CD14-positive monocyte (primary cell): Measurements from ENCODE around the gene CELSR1. TPM values are rescaled to one million over a fixed set of nuclear protein-coding genes. Genes with fewer than 3 reads are reported as not detected.

Experiments used
- DNase-seq, 3 donors: peaks; one replicate each; pipeline ENCODE4 v3.0.0-alpha.2; 2011 to 2022
- H2AFZ ChIP-seq: 2 replicates; pipeline ENCODE4 v1.6.0; 2012; ENCODE audit warnings: mild to moderate bottlenecking, low read depth, low read length, inconsistent platforms; ENCODE audit not compliant: insufficient read depth, poor library complexity, severe bottlenecking
- H3K27ac ChIP-seq, 2 donors: 1 replicate in 1 of 2; 2 replicates in 1 of 2; pipeline ENCODE4 v1.5.1; 2012 to 2013; ENCODE audit warnings: low read length in 2 of 2, control low read depth in 1 of 2, inconsistent platforms in 1 of 2, low read depth in 1 of 2, mild to moderate bottlenecking in 1 of 2
- H3K27me3 ChIP-seq, 2 donors: one replicate each; pipeline versions ENCODE4 v1.6.0 to v1.6.1; 2011 to 2013; ENCODE audit warnings: low read length in 2 of 2; ENCODE audit not compliant: control insufficient read depth in 2 of 2, insufficient read depth in 2 of 2
- H3K36me3 ChIP-seq, 2 donors: replicated peaks in 1 of 2; 1 replicate in 1 of 2; 2 replicates in 1 of 2; pipeline versions ENCODE4 v1.5.1 to v1.6.1; 2012 to 2013; ENCODE audit warnings: low read length in 2 of 2, control low read depth in 1 of 2, inconsistent platforms in 1 of 2, mild to moderate bottlenecking in 1 of 2; ENCODE audit not compliant: insufficient read depth in 2 of 2, control insufficient read depth in 1 of 2
- H3K4me1 ChIP-seq, 2 donors: 1 replicate in 1 of 2; 2 replicates in 1 of 2; pipeline versions ENCODE4 v1.5.1 to v1.6.1; 2012 to 2013; ENCODE audit warnings: low read length in 2 of 2, control low read depth in 1 of 2, inconsistent platforms in 1 of 2, mild to moderate bottlenecking in 1 of 2, moderate library complexity in 1 of 2; ENCODE audit not compliant: insufficient read depth in 2 of 2, control insufficient read depth in 1 of 2
- H3K4me2 ChIP-seq: replicated peaks from 2 replicates; pipeline ENCODE3; 2012; ENCODE audit warnings: low read length, moderate library complexity, mild to moderate bottlenecking; ENCODE audit not compliant: poor library complexity, severe bottlenecking; ENCODE audit errors: extremely low read depth
- H3K4me3 ChIP-seq, 3 experiments: fragments of 200-600 bp in 1 of 3; sonication (generic) in 1 of 3; replicated peaks in 1 of 3; 1 replicate in 2 of 3; 2 replicates in 1 of 3; pipeline ENCODE4 v1.5.1; 2011 to 2013; ENCODE audit warnings: low read length in 3 of 3, mild to moderate bottlenecking in 3 of 3, control low read depth in 2 of 3, low read depth in 2 of 3, inconsistent platforms in 1 of 3, moderate library complexity in 1 of 3
- H3K79me2 ChIP-seq: 2 replicates; pipeline ENCODE4 v1.6.0; 2012; ENCODE audit warnings: mild to moderate bottlenecking, control low read depth, inconsistent platforms, low read length, moderate library complexity; ENCODE audit not compliant: insufficient read depth
- H3K9ac ChIP-seq: 2 replicates; pipeline ENCODE4 v1.6.0; 2017; ENCODE audit warnings: low read length, mild to moderate bottlenecking; ENCODE audit not compliant: insufficient read depth, poor library complexity, severe bottlenecking
- H3K9me3 ChIP-seq, 2 donors: replicated peaks in 1 of 2; 1 replicate in 1 of 2; 2 replicates in 1 of 2; pipeline versions ENCODE4 v1.5.1 to v1.6.1; 2012 to 2013; ENCODE audit warnings: low read length in 2 of 2, control low read depth in 1 of 2; ENCODE audit not compliant: control insufficient read depth in 1 of 2, insufficient read depth in 1 of 2
- H4K20me1 ChIP-seq: 2 replicates; pipeline ENCODE4 v1.6.0; 2012; ENCODE audit warnings: mild to moderate bottlenecking, low read length, control low read depth, moderate library complexity; ENCODE audit not compliant: insufficient read depth
- H3K27ac Mint-ChIP-seq, 7 donors: one replicate each; pipeline ENCODE4 v1.8.0; 2020; ENCODE audit warnings: mild to moderate bottlenecking in 7 of 7, mixed read lengths in 7 of 7, moderate library complexity in 6 of 7, inconsistent platforms in 2 of 7
- H3K27me3 Mint-ChIP-seq, 3 donors: one replicate each; pipeline ENCODE4 v1.8.0; 2021 to 2022; ENCODE audit warnings: low read depth in 3 of 3, mild to moderate bottlenecking in 3 of 3, mixed read lengths in 3 of 3, moderate library complexity in 3 of 3, inconsistent platforms in 1 of 3
- H3K36me3 Mint-ChIP-seq, 2 donors: one replicate each; pipeline ENCODE4 v1.8.0; 2020; ENCODE audit warnings: mixed read lengths in 2 of 2, inconsistent platforms in 1 of 2, mild to moderate bottlenecking in 1 of 2
- H3K4me1 Mint-ChIP-seq: one replicate; pipeline ENCODE4 v1.8.0; 2020; ENCODE audit warnings: mild to moderate bottlenecking, mixed read lengths
- H3K4me3 Mint-ChIP-seq, 2 donors: one replicate each; pipeline ENCODE4 v1.8.0; 2020; ENCODE audit warnings: mild to moderate bottlenecking in 2 of 2, mixed read lengths in 2 of 2, moderate library complexity in 1 of 2
- H3K9me3 Mint-ChIP-seq, 7 donors: one replicate each; pipeline ENCODE4 v1.8.0; 2020 to 2022; ENCODE audit warnings: mixed read lengths in 7 of 7, mild to moderate bottlenecking in 6 of 7, moderate library complexity in 6 of 7, inconsistent platforms in 2 of 7
- CTCF ChIP-seq: fragments of 200-600 bp; IDR thresholded peaks from one replicate; pipeline ENCODE4 v1.8.0; 2022; ENCODE audit warnings: antibody characterized with exemption, mild to moderate bottlenecking
- WGBS: methylation state at CpG from one replicate; pipeline ENCODE4 v1.1.5; 2013; ENCODE audit warnings: missing lambda C conversion rate; ENCODE audit not compliant: insufficient coverage; 5-methylcytosine and 5-hydroxymethylcytosine counted together
- intact Hi-C, 2 donors: fragments of 100-400 bp; cut with micrococcal nuclease; formaldehyde crosslinking; loops; one replicate each; pipeline versions ENCODE4 v1.15.0 to v1.15.1; 2023
- polyA plus RNA-seq, 3 donors: library from polyadenylated mRNA; depleted of rRNA in 1 of 3; unstranded in 2 of 3; stranded (reverse) in 1 of 3; fragments of 300-500 nt in 2 of 3; fragments of >200 nt in 1 of 3; fragmentation: Illumina TruSeq in 2 of 3; gene quantifications; 1 replicate in 2 of 3; 2 replicates in 1 of 3; pipeline ENCODE4 v1.2.3, GENCODE V29; 2012 to 2021

Gene CELSR1
- polyA plus RNA-seq, 3 donors = 0.16 TPM; not detected in 2

GRCh38 chr22:46462726-46463371, 74.6 kb downstream of the CELSR1 start:
- H3K27me3 ChIP-seq = no peaks in the 10 kb centered on the region

GRCh38 chr22:46461566-46462180, 75.7 kb downstream of the CELSR1 start:
- no peaks in the 10 kb centered on the region for H3K36me3 ChIP-seq
- no peaks in the 10 kb centered on the region for H3K36me3 Mint-ChIP-seq
- no peak overlapping the region for H3K4me3 Mint-ChIP-seq
- no peak overlapping the region for H3K27ac Mint-ChIP-seq
- no peaks in the 10 kb centered on the region for H3K4me1 Mint-ChIP-seq
- no peak overlapping the region for H2AFZ ChIP-seq
- no peak overlapping the region for H3K4me3 ChIP-seq
- H3K4me1 ChIP-seq = no peaks in the 10 kb centered on the region
- H4K20me1 ChIP-seq = no peaks in the 10 kb centered on the region
- H3K27me3 ChIP-seq = no peaks in the 10 kb centered on the region
- 98% methylated on average over 12 of the region's 22 CpGs for WGBS
- H3K9me3 Mint-ChIP-seq = peaks cover 0 to 6% (median 0%) of the 10 kb centered on the region in 7 donors
- H3K9ac ChIP-seq = no peak overlapping the region
- no peak for DNase-seq
- no peak overlapping the region for H3K4me2 ChIP-seq
- H3K27ac ChIP-seq = no peak overlapping the region
- TF ChIP-seq CTCF = no peak
- intact Hi-C loops = no loop called here
- peaks cover 2 to 11% (median 4%) of the 10 kb centered on the region in 3 donors for H3K27me3 Mint-ChIP-seq
- no peaks in the 10 kb centered on the region for H3K79me2 ChIP-seq
- no peaks in the 10 kb centered on the region for H3K9me3 ChIP-seq

More at GRCh38 chr22:46462726-46463371, 74.6 kb downstream of the CELSR1 start:
- Mint-ChIP-seq H3K4me3 (no peak overlapping the region), H3K27ac (no peak overlapping the region), H3K9me3 (peaks cover 0 to 6% (median 0%) of the 10 kb centered on the region in 7 donors), H3K4me1 (no peaks in the 10 kb centered on the region), H3K27me3 (peaks cover 4 to 11% (median 8%) of the 10 kb centered on the region in 3 donors), H3K36me3 (no peaks in the 10 kb centered on the region)
- no peak overlapping the region for H3K4me3 ChIP-seq
- WGBS = 87% methylated on average over 14 of the region's 18 CpGs
- peak in 1 of 3 donors; percentile 19 for DNase-seq
- H3K27ac ChIP-seq = no peak overlapping the region
- H2AFZ ChIP-seq = no peak overlapping the region
- H3K79me2 ChIP-seq = no peaks in the 10 kb centered on the region
- no peak for TF ChIP-seq CTCF
- intact Hi-C loops = no loop called here
- H3K36me3 ChIP-seq = no peaks in the 10 kb centered on the region
- no peaks in the 10 kb centered on the region for H3K4me1 ChIP-seq
- H4K20me1 ChIP-seq = no peaks in the 10 kb centered on the region
- no peak overlapping the region for H3K4me2 ChIP-seq
- H3K9me3 ChIP-seq = no peaks in the 10 kb centered on the region
- no peak overlapping the region for H3K9ac ChIP-seq
